ENCODE measurements around the gene IER5L.
A peak's percentile ranks its signal among the peaks of the same experiment; 100 is the strongest.

The IER5L gene

GRCh38 chr9:129156163-129156562 lies 21.9 kb downstream of the IER5L start:
- no peak overlapping the region for H3K9ac ChIP-seq (ENCODE audit: low read length)
- no peaks in the 10 kb centered on the region for H3K27me3 ChIP-seq (ENCODE audit: control insufficient read depth in 1 of 2, insufficient read depth in 2 of 2, low read length in 2 of 2)
- H3K9me3 ChIP-seq (ENCODE audit: low read length), result no peaks in the 10 kb centered on the region
- H3K27ac ChIP-seq (ENCODE audit: low read depth, low read length), result no peak overlapping the region
- H3K36me3 ChIP-seq (ENCODE audit: insufficient read depth, low read length), result no peaks in the 10 kb centered on the region
- no peak overlapping the region for H3K4me3 ChIP-seq (ENCODE audit: low read depth in 1 of 2, low read length in 2 of 2)
- no peaks in the 10 kb centered on the region for H3K4me1 ChIP-seq (ENCODE audit: insufficient read depth, low read length)

GRCh38 chr9:129154866-129155477 lies 23.1 kb downstream of the IER5L start:
- Histone ChIP-seq H3K9me3 (ENCODE audit: low read length) (no peaks in the 10 kb centered on the region), H3K4me3 (ENCODE audit: low read depth in 1 of 2, low read length in 2 of 2) (no peak overlapping the region), H3K36me3 (ENCODE audit: insufficient read depth, low read length) (no peaks in the 10 kb centered on the region), H3K27me3 (ENCODE audit: control insufficient read depth in 1 of 2, insufficient read depth in 2 of 2, low read length in 2 of 2) (no peaks in the 10 kb centered on the region), H3K9ac (ENCODE audit: low read length) (no peak overlapping the region), H3K4me1 (ENCODE audit: insufficient read depth, low read length) (no peaks in the 10 kb centered on the region), H3K27ac (ENCODE audit: low read depth, low read length) (no peak overlapping the region)

DNA sequence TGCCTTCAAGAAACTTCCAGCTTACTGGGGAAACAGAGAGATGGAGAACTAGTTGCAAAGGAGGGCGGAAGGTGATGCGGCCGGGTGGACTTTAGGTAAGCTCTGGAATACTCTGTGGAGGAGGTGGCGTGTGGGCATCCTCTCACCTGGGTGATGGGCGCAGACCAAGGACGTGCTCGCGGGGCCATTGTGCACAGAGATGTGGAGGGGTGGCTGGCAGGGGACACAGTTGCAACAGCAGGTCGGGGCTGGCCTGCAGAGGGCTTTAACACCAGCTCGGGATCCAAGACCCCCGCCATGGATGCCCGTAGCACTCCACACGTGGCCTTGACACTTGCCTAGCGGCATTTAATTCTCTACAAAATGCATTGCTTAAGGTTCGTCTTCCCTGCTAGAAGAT lies 26.6 kb downstream of the IER5L start:
- Histone ChIP-seq H3K36me3 (ENCODE audit: insufficient read depth, low read length) (peaks cover 22% of the 10 kb centered on the region), H3K9ac (ENCODE audit: low read length) (no peak overlapping the region), H3K9me3 (ENCODE audit: low read length) (no peaks in the 10 kb centered on the region), H3K4me3 (ENCODE audit: low read depth in 1 of 2, low read length in 2 of 2) (no peak overlapping the region), H3K27me3 (ENCODE audit: control insufficient read depth in 1 of 2, insufficient read depth in 2 of 2, low read length in 2 of 2) (no peaks in the 10 kb centered on the region), H3K27ac (ENCODE audit: low read depth, low read length) (no peak overlapping the region), H3K4me1 (ENCODE audit: insufficient read depth, low read length) (peaks cover 12% of the 10 kb centered on the region)

DNA sequence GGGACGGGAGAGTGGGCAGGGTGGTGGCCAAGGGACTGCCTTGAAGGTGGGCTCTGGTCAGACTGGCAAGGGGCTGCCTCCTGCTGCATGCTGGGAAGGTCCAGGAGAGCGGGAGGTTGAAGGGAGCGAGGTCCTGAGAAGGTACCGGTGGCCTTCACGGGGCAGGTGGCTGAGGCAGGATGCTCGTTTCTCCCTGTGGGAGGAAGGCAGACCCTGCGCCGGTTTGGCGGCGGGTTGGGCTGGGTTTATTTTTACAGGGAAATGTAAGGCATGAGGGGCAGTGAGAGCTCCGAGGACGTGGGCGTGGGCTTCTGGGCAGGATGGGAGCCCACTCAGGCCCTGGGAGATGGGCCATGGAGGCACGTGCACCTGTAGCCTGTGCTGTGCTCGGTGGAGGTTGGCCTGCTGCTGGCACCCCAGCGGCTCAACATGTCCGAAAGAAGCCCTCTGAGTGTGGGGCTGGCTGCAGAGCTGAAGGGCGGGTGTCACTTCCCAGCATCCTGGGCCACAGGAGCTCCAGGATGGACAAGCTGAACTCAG lies 27.3 kb downstream of the IER5L start:
- no peaks in the 10 kb centered on the region for H3K9me3 ChIP-seq (ENCODE audit: low read length)

DNA sequence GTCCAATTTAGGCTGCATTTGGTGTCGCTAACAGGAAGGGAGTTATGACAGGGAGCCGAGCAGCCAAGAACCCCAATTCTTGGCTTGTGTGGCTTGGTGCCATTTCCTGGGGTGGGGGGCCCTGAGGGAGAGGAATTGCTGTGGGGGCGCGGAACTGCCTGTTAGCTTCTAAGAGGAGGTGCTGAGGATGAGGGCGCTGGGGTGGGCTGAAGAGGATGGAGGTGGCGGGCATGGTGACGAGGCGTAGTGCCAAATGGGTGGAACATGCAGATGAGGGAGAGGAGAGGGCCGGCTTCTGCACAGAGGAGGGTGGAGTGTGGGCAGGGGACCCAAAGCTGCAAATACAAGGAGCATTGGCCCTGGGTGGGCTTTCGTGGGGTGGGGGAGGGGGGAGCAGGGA lies 27.9 kb downstream of the IER5L start:
- no peak overlapping the region for H3K27ac ChIP-seq (ENCODE audit: low read depth, low read length)
- no peaks in the 10 kb centered on the region for H3K27me3 ChIP-seq (ENCODE audit: control insufficient read depth in 1 of 2, insufficient read depth in 2 of 2, low read length in 2 of 2)
- peaks cover 25% of the 10 kb centered on the region for H3K4me1 ChIP-seq (ENCODE audit: insufficient read depth, low read length)
- H3K9ac ChIP-seq (ENCODE audit: low read length), result no peak overlapping the region
- H3K36me3 ChIP-seq (ENCODE audit: insufficient read depth, low read length), result peaks cover 22% of the 10 kb centered on the region
- H3K4me3 ChIP-seq (ENCODE audit: low read depth in 1 of 2, low read length in 2 of 2), result no peak overlapping the region
- H3K9me3 ChIP-seq (ENCODE audit: low read length), result no peaks in the 10 kb centered on the region

More for the DNA sequence above, 27.3 kb downstream of the IER5L start:
- peaks cover 19% of the 10 kb centered on the region for H3K4me1 ChIP-seq (ENCODE audit: insufficient read depth, low read length)
- no peak overlapping the region for H3K9ac ChIP-seq (ENCODE audit: low read length)
- H3K27me3 ChIP-seq (ENCODE audit: control insufficient read depth in 1 of 2, insufficient read depth in 2 of 2, low read length in 2 of 2), result no peaks in the 10 kb centered on the region
- no peak overlapping the region for H3K27ac ChIP-seq (ENCODE audit: low read depth, low read length)
- peaks cover 22% of the 10 kb centered on the region for H3K36me3 ChIP-seq (ENCODE audit: insufficient read depth, low read length)
- no peak overlapping the region for H3K4me3 ChIP-seq (ENCODE audit: low read depth in 1 of 2, low read length in 2 of 2)

DNA sequence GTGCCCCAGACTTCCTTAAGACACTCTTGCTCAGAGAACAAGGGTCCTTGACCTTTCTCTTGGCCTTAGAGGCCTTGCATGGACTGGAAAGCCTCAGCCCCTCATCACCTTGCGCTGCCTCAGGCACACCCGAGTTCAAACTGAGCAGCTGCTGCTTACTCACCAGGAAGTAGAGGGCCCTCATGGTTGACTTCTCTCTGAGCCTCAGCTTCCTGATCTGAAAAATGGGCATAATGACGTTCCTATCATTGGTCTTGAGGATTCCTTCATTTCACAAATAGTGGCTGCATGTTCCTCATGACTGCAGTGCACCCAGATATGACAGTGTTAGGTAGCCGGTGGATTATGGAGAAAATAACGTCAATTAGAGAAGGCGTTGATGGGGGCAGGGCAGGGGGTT lies 28.6 kb downstream of the IER5L start:
- Histone ChIP-seq H3K36me3 (ENCODE audit: insufficient read depth, low read length) (peaks cover 22% of the 10 kb centered on the region), H3K9me3 (ENCODE audit: low read length) (no peaks in the 10 kb centered on the region), H3K9ac (ENCODE audit: low read length) (no peak overlapping the region), H3K27me3 (ENCODE audit: control insufficient read depth in 1 of 2, insufficient read depth in 2 of 2, low read length in 2 of 2) (no peaks in the 10 kb centered on the region), H3K27ac (ENCODE audit: low read depth, low read length) (no peak overlapping the region), H3K4me3 (ENCODE audit: low read depth in 1 of 2, low read length in 2 of 2) (no peak overlapping the region), H3K4me1 (ENCODE audit: insufficient read depth, low read length) (peaks cover 29% of the 10 kb centered on the region)

GRCh38 chr9:129148463-129149204 lies 29.4 kb downstream of the IER5L start:
- H3K9ac ChIP-seq (ENCODE audit: low read length), result no peak overlapping the region
- no peaks in the 10 kb centered on the region for H3K9me3 ChIP-seq (ENCODE audit: low read length)
- peaks cover 36% of the 10 kb centered on the region for H3K4me1 ChIP-seq (ENCODE audit: insufficient read depth, low read length)
- H3K27me3 ChIP-seq (ENCODE audit: control insufficient read depth in 1 of 2, insufficient read depth in 2 of 2, low read length in 2 of 2), result no peaks in the 10 kb centered on the region
- no peak overlapping the region for H3K27ac ChIP-seq (ENCODE audit: low read depth, low read length)
- no peak overlapping the region for H3K4me3 ChIP-seq (ENCODE audit: low read depth in 1 of 2, low read length in 2 of 2)
- H3K36me3 ChIP-seq (ENCODE audit: insufficient read depth, low read length), result peaks cover 28% of the 10 kb centered on the region

DNA sequence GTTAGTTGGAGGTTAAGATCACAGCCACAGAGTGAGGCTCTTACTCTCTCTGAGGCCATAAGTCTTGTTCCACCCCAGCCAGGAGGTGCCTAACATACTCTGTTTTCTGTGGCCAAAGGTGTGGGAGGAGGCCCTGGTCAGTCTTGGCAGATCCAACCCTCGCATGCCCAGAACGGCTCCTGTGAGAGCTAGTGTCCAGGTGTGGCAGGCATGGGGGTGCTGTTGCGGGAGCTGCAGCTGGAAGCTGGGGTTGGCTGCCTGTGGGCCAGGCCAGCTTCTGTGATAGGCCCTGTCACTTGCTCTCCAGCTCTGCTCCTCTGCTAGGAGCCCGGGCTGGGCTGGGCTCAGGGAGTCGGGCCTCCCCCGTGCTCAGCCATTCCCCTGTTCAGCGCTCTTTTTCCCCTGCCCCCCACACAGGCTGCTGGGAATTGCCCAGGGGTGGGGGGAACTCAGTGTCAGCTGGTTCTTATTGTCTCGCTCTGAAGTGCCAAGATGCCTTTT lies 31.6 kb downstream of the IER5L start:
- Histone ChIP-seq H3K4me3 (ENCODE audit: low read depth in 1 of 2, low read length in 2 of 2) (no peak overlapping the region), H3K9ac (ENCODE audit: low read length) (peak overlapping the region; percentile 54), H3K36me3 (ENCODE audit: insufficient read depth, low read length) (peaks cover 43% of the 10 kb centered on the region), H3K27me3 (ENCODE audit: control insufficient read depth in 1 of 2, insufficient read depth in 2 of 2, low read length in 2 of 2) (no peaks in the 10 kb centered on the region), H3K27ac (ENCODE audit: low read depth, low read length) (peak overlapping the region; percentile 79), H3K9me3 (ENCODE audit: low read length) (no peaks in the 10 kb centered on the region), H3K4me1 (ENCODE audit: insufficient read depth, low read length) (peaks cover 57% of the 10 kb centered on the region)

DNA sequence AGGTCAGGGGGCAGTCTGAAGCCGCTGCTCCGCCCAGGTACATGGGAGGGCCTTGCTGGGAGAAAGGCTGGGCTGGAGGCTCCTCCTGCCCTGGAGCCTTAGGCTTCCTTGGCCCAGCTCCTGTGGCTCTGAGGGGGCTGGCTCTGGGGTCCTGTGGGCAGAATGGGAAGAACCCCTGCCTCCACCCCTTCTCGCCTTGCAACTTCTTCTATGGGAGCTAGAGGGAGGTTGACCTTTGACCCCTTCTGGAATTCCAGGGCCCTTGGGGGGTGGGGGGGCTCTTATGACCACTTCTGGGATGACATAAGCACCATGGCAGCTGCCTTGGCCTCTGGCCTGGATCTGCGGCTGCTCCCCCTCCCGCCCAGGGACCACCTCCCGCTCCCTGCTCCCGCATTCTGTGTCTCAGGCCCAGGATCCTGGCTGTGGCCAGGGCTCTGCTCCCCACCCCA lies 32.2 kb downstream of the IER5L start:
- peaks cover 43% of the 10 kb centered on the region for H3K36me3 ChIP-seq (ENCODE audit: insufficient read depth, low read length)

DNA sequence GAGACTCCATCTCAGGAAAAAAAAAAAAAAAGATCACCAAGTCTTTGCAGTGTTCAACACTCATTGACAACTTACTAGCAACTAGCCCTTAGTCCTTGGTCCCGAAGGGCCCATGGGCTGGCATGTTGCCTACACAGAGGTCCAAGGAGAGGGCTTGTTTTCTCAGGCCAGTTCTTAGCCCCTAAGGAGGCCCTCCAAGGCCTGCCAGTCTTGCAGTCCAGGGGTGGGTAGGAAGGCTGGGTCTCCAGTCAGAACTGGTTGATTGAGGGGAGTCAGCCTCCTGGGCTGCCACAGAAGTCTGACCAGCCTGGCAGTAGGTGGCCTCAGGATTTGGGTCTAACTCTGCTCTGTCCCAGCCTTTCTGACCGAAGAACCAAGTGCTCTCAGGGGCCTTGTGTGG lies 32.7 kb downstream of the IER5L start:
- peaks cover 65% of the 10 kb centered on the region for H3K4me1 ChIP-seq (ENCODE audit: insufficient read depth, low read length)
- H3K27me3 ChIP-seq (ENCODE audit: control insufficient read depth in 1 of 2, insufficient read depth in 2 of 2, low read length in 2 of 2), result no peaks in the 10 kb centered on the region
- peaks cover 43% of the 10 kb centered on the region for H3K36me3 ChIP-seq (ENCODE audit: insufficient read depth, low read length)
- H3K4me3 ChIP-seq (ENCODE audit: low read depth in 1 of 2, low read length in 2 of 2), result peak overlapping the region in 1 of 2 donors; percentile 18
- H3K27ac ChIP-seq (ENCODE audit: low read depth, low read length), result peak overlapping the region; percentile 79
- H3K9ac ChIP-seq (ENCODE audit: low read length), result peak overlapping the region; percentile 44
- no peaks in the 10 kb centered on the region for H3K9me3 ChIP-seq (ENCODE audit: low read length)

More for the DNA sequence above, 32.2 kb downstream of the IER5L start:
- no peaks in the 10 kb centered on the region for H3K9me3 ChIP-seq (ENCODE audit: low read length)
- H3K27ac ChIP-seq (ENCODE audit: low read depth, low read length), result peak overlapping the region; percentile 79
- peak overlapping the region; percentile 54 for H3K9ac ChIP-seq (ENCODE audit: low read length)
- H3K27me3 ChIP-seq (ENCODE audit: control insufficient read depth in 1 of 2, insufficient read depth in 2 of 2, low read length in 2 of 2), result no peaks in the 10 kb centered on the region
- peak overlapping the region; percentile 12 to 18 for H3K4me3 ChIP-seq (ENCODE audit: low read depth in 1 of 2, low read length in 2 of 2)
- H3K4me1 ChIP-seq (ENCODE audit: insufficient read depth, low read length), result peaks cover 63% of the 10 kb centered on the region

- Histone ChIP-seq H3K9me3 (ENCODE audit: low read length) (no peaks in the 10 kb centered on the region), H3K4me3 (ENCODE audit: low read depth in 1 of 2, low read length in 2 of 2) (peak overlapping the region in 1 of 2 donors; percentile 58), H3K36me3 (ENCODE audit: insufficient read depth, low read length) (peaks cover 29% of the 10 kb centered on the region), H3K9ac (ENCODE audit: low read length) (peak overlapping the region; percentile 41), H3K4me1 (ENCODE audit: insufficient read depth, low read length) (peaks cover 80% of the 10 kb centered on the region), H3K27me3 (ENCODE audit: control insufficient read depth in 1 of 2, insufficient read depth in 2 of 2, low read length in 2 of 2) (no peaks in the 10 kb centered on the region), H3K27ac (ENCODE audit: low read depth, low read length) (peak overlapping the region; percentile 95)
Measured at GRCh38 chr9:129143031-129143927, 34.8 kb downstream of the IER5L start.

Data from muscle layer of colon (tissue), 2 donors.